PFSK-1 (cell line): ENCODE results near the gene WWC2.

Experiments used
- POLR2AphosphoS5 ChIP-seq: IDR thresholded peaks from 2 replicates; pipeline ENCODE4 v1.6.1; 2012; ENCODE audit warnings: low read depth, mild to moderate bottlenecking, control low read depth, low read length, moderate library complexity
- SIN3A ChIP-seq: IDR thresholded peaks from 2 replicates; pipeline ENCODE4 v1.6.1; 2012; ENCODE audit warnings: mild to moderate bottlenecking, low read length, moderate library complexity, borderline replicate concordance; ENCODE audit not compliant: insufficient read depth
- TF ChIP-seq, protein P1 (sequence below), 2 experiments: IDR thresholded peaks; 2 replicates each; pipeline versions ENCODE4 v1.6.1 to v1.8.0; 2011 to 2012; ENCODE audit warnings: low read depth in 2 of 2, low read length in 2 of 2, control low read depth in 1 of 2, inconsistent platforms in 1 of 2, mild to moderate bottlenecking in 1 of 2, moderate library complexity in 1 of 2; ENCODE audit not compliant: insufficient read depth in 1 of 2

DNA sequence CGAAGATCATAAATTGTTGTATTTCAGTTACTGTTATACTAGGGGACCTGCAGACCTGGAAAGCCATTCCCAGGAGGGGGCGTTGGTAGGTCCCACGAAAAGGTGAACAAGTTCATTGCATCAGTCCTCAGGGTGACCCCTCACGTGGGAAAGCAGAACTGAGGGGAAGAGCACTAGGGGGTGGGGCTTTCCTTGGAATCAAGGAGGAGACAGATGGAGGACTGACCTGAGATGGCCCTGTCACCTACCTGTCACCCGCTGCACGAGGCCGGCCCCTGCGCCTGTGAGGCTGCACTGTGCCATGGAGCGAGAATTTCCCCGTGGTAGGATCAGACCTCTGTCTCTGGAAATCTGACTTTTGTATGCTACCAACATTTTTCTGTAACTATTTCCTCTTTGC is 265.0 kb downstream of the WWC2 start:
- TF ChIP-seq POLR2AphosphoS5 (no peak), SIN3A (no peak)
- TF ChIP-seq, protein P1, sequence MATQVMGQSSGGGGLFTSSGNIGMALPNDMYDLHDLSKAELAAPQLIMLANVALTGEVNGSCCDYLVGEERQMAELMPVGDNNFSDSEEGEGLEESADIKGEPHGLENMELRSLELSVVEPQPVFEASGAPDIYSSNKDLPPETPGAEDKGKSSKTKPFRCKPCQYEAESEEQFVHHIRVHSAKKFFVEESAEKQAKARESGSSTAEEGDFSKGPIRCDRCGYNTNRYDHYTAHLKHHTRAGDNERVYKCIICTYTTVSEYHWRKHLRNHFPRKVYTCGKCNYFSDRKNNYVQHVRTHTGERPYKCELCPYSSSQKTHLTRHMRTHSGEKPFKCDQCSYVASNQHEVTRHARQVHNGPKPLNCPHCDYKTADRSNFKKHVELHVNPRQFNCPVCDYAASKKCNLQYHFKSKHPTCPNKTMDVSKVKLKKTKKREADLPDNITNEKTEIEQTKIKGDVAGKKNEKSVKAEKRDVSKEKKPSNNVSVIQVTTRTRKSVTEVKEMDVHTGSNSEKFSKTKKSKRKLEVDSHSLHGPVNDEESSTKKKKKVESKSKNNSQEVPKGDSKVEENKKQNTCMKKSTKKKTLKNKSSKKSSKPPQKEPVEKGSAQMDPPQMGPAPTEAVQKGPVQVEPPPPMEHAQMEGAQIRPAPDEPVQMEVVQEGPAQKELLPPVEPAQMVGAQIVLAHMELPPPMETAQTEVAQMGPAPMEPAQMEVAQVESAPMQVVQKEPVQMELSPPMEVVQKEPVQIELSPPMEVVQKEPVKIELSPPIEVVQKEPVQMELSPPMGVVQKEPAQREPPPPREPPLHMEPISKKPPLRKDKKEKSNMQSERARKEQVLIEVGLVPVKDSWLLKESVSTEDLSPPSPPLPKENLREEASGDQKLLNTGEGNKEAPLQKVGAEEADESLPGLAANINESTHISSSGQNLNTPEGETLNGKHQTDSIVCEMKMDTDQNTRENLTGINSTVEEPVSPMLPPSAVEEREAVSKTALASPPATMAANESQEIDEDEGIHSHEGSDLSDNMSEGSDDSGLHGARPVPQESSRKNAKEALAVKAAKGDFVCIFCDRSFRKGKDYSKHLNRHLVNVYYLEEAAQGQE (IDR thresholded peaks at IDR 0.05; ENCODE audit: insufficient read depth in 1 of 2, low read depth in 2 of 2, low read length in 2 of 2) = no peak
